ENCODE data around the gene GLYR1.

- no peak for TF ChIP-seq CTCF (IDR thresholded peaks at IDR 0.05)
- no peak for TF ChIP-seq POLR2A (IDR thresholded peaks at IDR 0.05; ENCODE audit: low read depth)
- no peak for TF ChIP-seq EP300 (IDR thresholded peaks at IDR 0.05)
- TF ChIP-seq POLR2AphosphoS5 (IDR thresholded peaks at IDR 0.05) = no peak
These were observed 72.1 kb downstream of the GLYR1 start for GRCh38 chr16:4775005-4775404.

Data from esophagus muscularis mucosa (tissue), 4 donors.